SKM-1 treated with dmso at 0.1 percent for 144 hours (cell line): ENCODE results near the gene MAPKAPK2.

Experiments used
- DNase-seq: peaks from one replicate; lab custom pipeline; 2025; ENCODE audit not compliant: unreplicated experiment; lab: John Stamatoyannopoulos, UW

Gene MAPKAPK2

GRCh38 chr1:206660136-206660535 is 24.6 kb upstream of the MAPKAPK2 start:
- no peak for DNase-seq

- no peak for DNase-seq
Observed at GRCh38 chr1:206661161-206661820, 23.4 kb upstream of the MAPKAPK2 start.

- DNase-seq: no peak
Observed at GRCh38 chr1:206662396-206663092, 22.2 kb upstream of the MAPKAPK2 start.

- no peak for DNase-seq
Observed at GRCh38 chr1:206663362-206663761, 21.3 kb upstream of the MAPKAPK2 start.

- peak; percentile 65 for DNase-seq
Observed at GRCh38 chr1:206663832-206664652, 20.7 kb upstream of the MAPKAPK2 start.

GRCh38 chr1:206664740-206665139 is 20.0 kb upstream of the MAPKAPK2 start:
- DNase-seq: no peak

- no peak for DNase-seq
Observed at GRCh38 chr1:206666031-206666561, 18.6 kb upstream of the MAPKAPK2 start.

- DNase-seq: no peak
Observed at GRCh38 chr1:206666954-206667665, 17.6 kb upstream of the MAPKAPK2 start.

- DNase-seq: no peak
Observed at GRCh38 chr1:206668351-206668750, 16.4 kb upstream of the MAPKAPK2 start.

GRCh38 chr1:206668874-206669410 is 15.8 kb upstream of the MAPKAPK2 start:
- no peak for DNase-seq

- no peak for DNase-seq
Observed at GRCh38 chr1:206672011-206672688, 12.6 kb upstream of the MAPKAPK2 start.

- DNase-seq: peak; percentile 97
Observed at GRCh38 chr1:206672844-206673758, 11.6 kb upstream of the MAPKAPK2 start.

- no peak for DNase-seq
Observed at GRCh38 chr1:206674236-206674635, 10.5 kb upstream of the MAPKAPK2 start.

GRCh38 chr1:206674745-206675175 is 9.9 kb upstream of the MAPKAPK2 start:
- no peak for DNase-seq

GRCh38 chr1:206676499-206676898 is 8.2 kb upstream of the MAPKAPK2 start:
- DNase-seq: no peak

- no peak for DNase-seq
Observed at GRCh38 chr1:206678490-206678889, 6.2 kb upstream of the MAPKAPK2 start.

GRCh38 chr1:206679738-206680211 is 4.9 kb upstream of the MAPKAPK2 start:
- DNase-seq: peak; percentile 91

GRCh38 chr1:206680279-206680678 is 4.4 kb upstream of the MAPKAPK2 start:
- no peak for DNase-seq

GRCh38 chr1:206681359-206681758 is 3.3 kb upstream of the MAPKAPK2 start:
- no peak for DNase-seq
